Measurements from ENCODE around the gene RGS4.

Gene RGS4

DNA sequence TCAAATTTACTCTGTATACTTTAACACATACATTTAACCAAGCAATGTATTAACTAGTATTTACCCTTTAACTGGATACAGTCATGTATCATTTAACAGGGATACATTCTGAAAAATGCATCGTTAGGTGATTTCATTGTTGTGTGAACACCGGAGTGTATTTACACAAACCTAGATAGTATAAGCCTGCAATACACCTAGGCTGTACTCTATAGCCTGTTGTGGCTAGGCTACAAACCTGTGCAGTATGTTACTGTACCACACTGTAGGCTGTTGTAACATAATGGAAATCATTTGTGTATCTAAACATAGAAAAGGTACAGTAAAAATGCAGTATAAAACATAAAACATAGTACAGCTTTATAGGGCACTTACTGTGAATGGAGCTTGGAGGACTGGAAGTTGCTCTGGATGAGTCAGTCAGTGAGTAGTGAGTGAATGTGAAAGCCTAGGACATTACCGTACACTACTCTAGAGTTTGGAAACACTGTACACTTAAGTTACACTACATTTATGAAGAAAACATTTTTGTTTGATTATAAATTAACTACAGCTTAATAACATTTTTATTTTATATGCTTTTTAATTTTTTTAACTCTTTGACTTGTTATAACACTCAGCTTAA, 21.3 kb downstream of the RGS4 start:
- TF ChIP-seq, protein P1, sequence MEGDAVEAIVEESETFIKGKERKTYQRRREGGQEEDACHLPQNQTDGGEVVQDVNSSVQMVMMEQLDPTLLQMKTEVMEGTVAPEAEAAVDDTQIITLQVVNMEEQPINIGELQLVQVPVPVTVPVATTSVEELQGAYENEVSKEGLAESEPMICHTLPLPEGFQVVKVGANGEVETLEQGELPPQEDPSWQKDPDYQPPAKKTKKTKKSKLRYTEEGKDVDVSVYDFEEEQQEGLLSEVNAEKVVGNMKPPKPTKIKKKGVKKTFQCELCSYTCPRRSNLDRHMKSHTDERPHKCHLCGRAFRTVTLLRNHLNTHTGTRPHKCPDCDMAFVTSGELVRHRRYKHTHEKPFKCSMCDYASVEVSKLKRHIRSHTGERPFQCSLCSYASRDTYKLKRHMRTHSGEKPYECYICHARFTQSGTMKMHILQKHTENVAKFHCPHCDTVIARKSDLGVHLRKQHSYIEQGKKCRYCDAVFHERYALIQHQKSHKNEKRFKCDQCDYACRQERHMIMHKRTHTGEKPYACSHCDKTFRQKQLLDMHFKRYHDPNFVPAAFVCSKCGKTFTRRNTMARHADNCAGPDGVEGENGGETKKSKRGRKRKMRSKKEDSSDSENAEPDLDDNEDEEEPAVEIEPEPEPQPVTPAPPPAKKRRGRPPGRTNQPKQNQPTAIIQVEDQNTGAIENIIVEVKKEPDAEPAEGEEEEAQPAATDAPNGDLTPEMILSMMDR (IDR thresholded peaks at IDR 0.05; ENCODE audit: extremely low read depth, insufficient read depth, missing control alignments), result no peak
- in situ Hi-C loops (cut with MboI; ENCODE audit: low pct_unique_long_range_greater_than_20kb, low sequenced_read_pairs, unreplicated experiment), result no loop called here
- DNase-seq (ENCODE audit: low spot score), result no peak

GRCh38 chr1:163093169-163093568, 24.0 kb downstream of the RGS4 start:
- TF ChIP-seq, protein P1 (IDR thresholded peaks at IDR 0.05; ENCODE audit: extremely low read depth, insufficient read depth, missing control alignments), result no peak
- DNase-seq (ENCODE audit: low spot score), result no peak
- in situ Hi-C loops (cut with MboI; ENCODE audit: low pct_unique_long_range_greater_than_20kb, low sequenced_read_pairs, unreplicated experiment), result no loop called here

DNA sequence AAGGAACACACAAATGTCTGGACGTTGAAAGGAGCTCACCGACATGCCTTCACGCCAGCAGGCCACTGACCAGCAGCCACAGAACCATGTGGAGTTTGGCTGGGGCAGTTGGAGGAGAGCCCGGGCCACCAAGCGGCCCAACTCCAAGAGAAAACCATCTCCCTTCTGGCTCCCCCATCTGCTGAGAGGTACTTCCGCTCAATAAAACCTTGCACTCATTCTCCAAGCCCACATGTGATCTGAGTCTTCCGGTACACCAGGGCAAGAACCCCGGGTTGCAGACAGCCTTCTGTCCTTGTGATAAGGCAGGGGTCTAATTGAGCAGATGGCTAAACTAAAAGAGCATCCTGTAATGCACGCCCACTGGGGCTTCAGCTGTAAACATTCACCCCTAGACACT, 24.4 kb downstream of the RGS4 start:
- DNase-seq (ENCODE audit: low spot score), result no peak
- in situ Hi-C loops (cut with MboI; ENCODE audit: low pct_unique_long_range_greater_than_20kb, low sequenced_read_pairs, unreplicated experiment), result no loop called here

DNA sequence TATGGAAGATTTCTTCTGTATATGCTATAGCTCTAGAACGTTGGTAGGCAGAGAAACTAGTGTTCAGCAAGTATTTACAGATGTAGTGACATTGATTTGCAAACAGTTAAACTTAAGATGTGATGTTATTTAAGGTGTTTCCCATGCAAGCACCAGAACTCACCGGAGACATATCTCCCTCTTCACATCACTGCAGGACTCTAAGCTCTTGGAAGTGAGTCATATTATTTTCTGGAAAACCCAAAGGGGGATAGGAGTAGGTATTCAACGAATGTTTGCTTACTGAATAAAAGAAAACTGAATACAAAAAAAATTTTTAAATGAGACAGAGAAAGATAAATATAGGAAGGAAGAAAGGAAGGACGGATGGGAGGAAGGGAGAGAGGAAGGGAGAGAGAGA, 25.0 kb downstream of the RGS4 start:
- DNase-seq (ENCODE audit: low spot score), result no peak
- in situ Hi-C loops (cut with MboI; ENCODE audit: low pct_unique_long_range_greater_than_20kb, low sequenced_read_pairs, unreplicated experiment), result no loop called here
- TF ChIP-seq, protein P1 (IDR thresholded peaks at IDR 0.05; ENCODE audit: extremely low read depth, insufficient read depth, missing control alignments), result no peak

More for the DNA sequence above, 24.4 kb downstream of the RGS4 start:
- TF ChIP-seq, protein P1 (IDR thresholded peaks at IDR 0.05; ENCODE audit: extremely low read depth, insufficient read depth, missing control alignments), result no peak

- DNase-seq (ENCODE audit: low spot score), result no peak
These were observed 25.4 kb downstream of the RGS4 start for GRCh38 chr1:163094589-163094988.

DNA sequence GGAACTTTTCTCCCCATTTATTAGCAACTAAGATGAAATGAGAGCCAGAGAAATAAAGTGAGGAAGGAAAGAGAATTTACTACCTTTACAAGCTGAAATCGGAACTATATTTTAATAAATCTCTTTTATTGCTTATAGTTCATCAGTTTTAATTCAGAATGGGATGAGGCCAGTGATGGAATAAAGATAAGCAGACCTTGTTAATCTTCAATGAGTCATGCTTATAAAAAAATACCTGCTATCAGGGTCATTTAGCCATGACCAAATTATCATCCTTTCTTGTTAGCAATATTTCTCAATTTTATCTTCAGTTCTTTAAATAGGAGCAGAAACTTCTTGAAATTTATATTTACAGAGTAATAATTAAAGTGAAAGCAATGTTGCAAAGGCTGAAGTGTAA, 26.1 kb downstream of the RGS4 start:
- no peak for DNase-seq (ENCODE audit: low spot score)
- in situ Hi-C loops (cut with MboI; ENCODE audit: low pct_unique_long_range_greater_than_20kb, low sequenced_read_pairs, unreplicated experiment), result no loop called here
- TF ChIP-seq, protein P1 (IDR thresholded peaks at IDR 0.05; ENCODE audit: extremely low read depth, insufficient read depth, missing control alignments), result no peak

More at GRCh38 chr1:163094589-163094988, 25.4 kb downstream of the RGS4 start:
- in situ Hi-C loops (cut with MboI; ENCODE audit: low pct_unique_long_range_greater_than_20kb, low sequenced_read_pairs, unreplicated experiment), result no loop called here
- TF ChIP-seq, protein P1 (IDR thresholded peaks at IDR 0.05; ENCODE audit: extremely low read depth, insufficient read depth, missing control alignments), result no peak

All from GM13977 (cell line).